DND-41 (cell line): ENCODE results near the gene MYEOV.

Experiments
- EZH2 ChIP-seq: IDR thresholded peaks from 3 replicates; pipeline ENCODE4 v1.6.1; 2012; ENCODE audit warnings: borderline replicate concordance, low read depth, mild to moderate bottlenecking, moderate library complexity, low read length, inconsistent platforms; ENCODE audit not compliant: severe bottlenecking
- TF ChIP-seq, protein P1 (sequence below): IDR thresholded peaks from 2 replicates; pipeline ENCODE4 v1.5.1; 2012; ENCODE audit warnings: borderline replicate concordance, low read length, moderate library complexity, mild to moderate bottlenecking; ENCODE audit not compliant: poor library complexity, severe bottlenecking; ENCODE audit errors: extremely low read depth

- no peak for TF ChIP-seq EZH2
- TF ChIP-seq, protein P1, sequence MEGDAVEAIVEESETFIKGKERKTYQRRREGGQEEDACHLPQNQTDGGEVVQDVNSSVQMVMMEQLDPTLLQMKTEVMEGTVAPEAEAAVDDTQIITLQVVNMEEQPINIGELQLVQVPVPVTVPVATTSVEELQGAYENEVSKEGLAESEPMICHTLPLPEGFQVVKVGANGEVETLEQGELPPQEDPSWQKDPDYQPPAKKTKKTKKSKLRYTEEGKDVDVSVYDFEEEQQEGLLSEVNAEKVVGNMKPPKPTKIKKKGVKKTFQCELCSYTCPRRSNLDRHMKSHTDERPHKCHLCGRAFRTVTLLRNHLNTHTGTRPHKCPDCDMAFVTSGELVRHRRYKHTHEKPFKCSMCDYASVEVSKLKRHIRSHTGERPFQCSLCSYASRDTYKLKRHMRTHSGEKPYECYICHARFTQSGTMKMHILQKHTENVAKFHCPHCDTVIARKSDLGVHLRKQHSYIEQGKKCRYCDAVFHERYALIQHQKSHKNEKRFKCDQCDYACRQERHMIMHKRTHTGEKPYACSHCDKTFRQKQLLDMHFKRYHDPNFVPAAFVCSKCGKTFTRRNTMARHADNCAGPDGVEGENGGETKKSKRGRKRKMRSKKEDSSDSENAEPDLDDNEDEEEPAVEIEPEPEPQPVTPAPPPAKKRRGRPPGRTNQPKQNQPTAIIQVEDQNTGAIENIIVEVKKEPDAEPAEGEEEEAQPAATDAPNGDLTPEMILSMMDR = no peak
Observed at GRCh38 chr11:69314555-69314954, 20.6 kb downstream of the MYEOV start.
